CD4-positive, alpha-beta T cell (primary cell): ENCODE data around the gene ROPN1L. TPM values are rescaled to one million over a fixed set of nuclear protein-coding genes. Genes with fewer than 3 reads are reported as not detected.
A peak's percentile ranks its signal among the peaks of the same experiment; 100 is the strongest.

Experiments
- ATAC-seq: fragments of 200-7000 bp; cut with Tn5 transposase; one replicate; pipeline ENCODE4 v1.10.0; 2022; ENCODE audit warnings: mild to moderate bottlenecking; ENCODE audit not compliant: poor library complexity
- CTCF ChIA-PET: fragments of 350-600 bp; sonication (Branson Sonifier 250); formaldehyde crosslinking; loops from one replicate; lab custom pipeline; 2021; ENCODE audit warnings: antibody characterized with exemption, inconsistent platforms; lab: Charles Lee
- POLR2A ChIA-PET: fragments of 350-600 bp; sonication (Branson Sonifier 250); formaldehyde crosslinking; loops from one replicate; lab custom pipeline; 2021; ENCODE audit warnings: antibody characterized with exemption, inconsistent platforms; lab: Charles Lee
- DNase-seq, 14 experiments: peaks; one replicate each; pipeline ENCODE4 v3.0.0-alpha.2; 2013 to 2020; ENCODE audit warnings: mixed read lengths in 2 of 14
- H3K27ac ChIP-seq, 2 donors: one replicate each; pipeline versions ENCODE4 v1.5.1 to v1.7.0; 2013; ENCODE audit warnings: low read length in 2 of 2, low read depth in 1 of 2, mild to moderate bottlenecking in 1 of 2
- H3K27me3 ChIP-seq, 2 experiments: 1 replicate in 1 of 2; 2 replicates in 1 of 2; pipeline versions ENCODE4 v1.6.1 to v1.7.0; 2013; ENCODE audit warnings: low read length in 2 of 2, control low read depth in 1 of 2, mild to moderate bottlenecking in 1 of 2, moderate library complexity in 1 of 2; ENCODE audit not compliant: insufficient read depth in 2 of 2, control insufficient read depth in 1 of 2
- H3K36me3 ChIP-seq: one replicate; pipeline ENCODE4 v1.6.1; 2013; ENCODE audit warnings: low read length, control low read depth; ENCODE audit not compliant: insufficient read depth
- H3K4me1 ChIP-seq: one replicate; pipeline ENCODE4 v1.6.1; 2013; ENCODE audit warnings: low read length, control low read depth; ENCODE audit not compliant: insufficient read depth
- H3K4me3 ChIP-seq: one replicate; pipeline ENCODE4 v1.5.1; 2013; ENCODE audit warnings: mild to moderate bottlenecking, low read length, moderate library complexity
- H3K9me3 ChIP-seq, 2 experiments: 1 replicate in 1 of 2; 2 replicates in 1 of 2; pipeline versions ENCODE4 v1.6.1 to v1.7.0; 2013; ENCODE audit warnings: low read length in 2 of 2, mild to moderate bottlenecking in 2 of 2, control low read depth in 1 of 2, moderate library complexity in 1 of 2; ENCODE audit not compliant: control insufficient read depth in 1 of 2, insufficient read depth in 1 of 2
- H3K27ac Mint-ChIP-seq: one replicate; pipeline ENCODE4 v1.8.0; 2020; ENCODE audit warnings: mixed read lengths
- H3K27me3 Mint-ChIP-seq: one replicate; pipeline ENCODE4 v1.8.0; 2021; ENCODE audit warnings: mixed read lengths
- H3K36me3 Mint-ChIP-seq: one replicate; pipeline ENCODE4 v1.8.0; 2021; ENCODE audit warnings: low read depth, mixed read lengths
- H3K4me1 Mint-ChIP-seq: one replicate; pipeline ENCODE4 v1.8.0; 2021; ENCODE audit warnings: low read depth, mixed read lengths
- H3K4me3 Mint-ChIP-seq: one replicate; pipeline ENCODE4 v1.8.0; 2020; ENCODE audit warnings: mild to moderate bottlenecking, mixed read lengths
- H3K9me3 Mint-ChIP-seq: one replicate; pipeline ENCODE4 v1.8.0; 2020; ENCODE audit warnings: mixed read lengths
- CTCF ChIP-seq: fragments of 200-600 bp; IDR thresholded peaks from one replicate; pipeline ENCODE4 v1.8.0; 2022; ENCODE audit warnings: antibody characterized with exemption, mild to moderate bottlenecking
- intact Hi-C, 2 experiments: fragments of 100-400 bp; cut with DNase I in 1 of 2; cut with micrococcal nuclease in 1 of 2; formaldehyde crosslinking; loops; one replicate each; pipeline versions ENCODE4 v1.15.1 to v1.9.0; 2023 to 2025; cut with DNase I, micrococcal nuclease
- total RNA-seq, 174 experiments: library from RNA in 2 of 174; stranded (reverse) in 2 of 174; gene quantifications; one replicate each; pipeline ENCODE4 v1.2.3 and lab custom pipeline; 2021 to 2026

Gene ROPN1L
- total RNA-seq, 2 experiments from 2014 or later, result 0.42 to 0.58 TPM

DNA sequence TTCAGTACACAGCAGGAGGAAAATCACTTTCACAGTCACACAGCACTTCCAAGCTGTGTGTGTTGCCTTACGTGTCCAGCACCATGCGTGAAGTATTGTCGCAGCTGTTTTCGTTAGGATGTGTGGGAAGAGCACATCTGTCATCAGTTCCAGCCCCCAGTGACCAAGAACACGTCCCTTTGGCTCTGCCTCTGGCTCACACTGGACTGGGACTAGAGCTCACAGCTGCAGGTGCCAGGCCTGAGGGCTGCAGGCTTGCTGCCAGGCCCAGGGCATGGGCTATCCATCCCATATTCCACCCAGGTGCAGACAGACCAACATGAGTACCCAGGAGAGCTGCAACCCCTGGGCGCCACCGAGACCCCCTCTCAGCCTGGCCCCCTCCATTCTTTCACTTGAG lies 61.6 kb downstream of the ROPN1L start:
- ATAC-seq, result no peak
- CTCF ChIA-PET, result no interaction called here

GRCh38 chr5:10503997-10504793 lies 62.5 kb downstream of the ROPN1L start:
- intact Hi-C loops, result no loop called here
- ATAC-seq, result no peak
- H3K27me3 Mint-ChIP-seq, result no peaks in the 10 kb centered on the region
- no peaks in the 10 kb centered on the region for H3K36me3 Mint-ChIP-seq
- no peak for DNase-seq
- H3K4me3 Mint-ChIP-seq, result no peak overlapping the region
- Histone ChIP-seq H3K4me1 (no peaks in the 10 kb centered on the region), H3K9me3 (no peaks in the 10 kb centered on the region), H3K27me3 (no peaks in the 10 kb centered on the region), H3K36me3 (no peaks in the 10 kb centered on the region), H3K4me3 (no peak overlapping the region), H3K27ac (no peak overlapping the region)
- no peaks in the 10 kb centered on the region for H3K4me1 Mint-ChIP-seq
- ChIA-PET POLR2A (no interaction called here), CTCF (no interaction called here)
- TF ChIP-seq CTCF, result no peak
- H3K9me3 Mint-ChIP-seq, result no peaks in the 10 kb centered on the region
- H3K27ac Mint-ChIP-seq, result no peak overlapping the region

More for the DNA sequence above, 61.6 kb downstream of the ROPN1L start:
- H3K36me3 ChIP-seq, result no peaks in the 10 kb centered on the region
- Mint-ChIP-seq H3K4me1 (no peaks in the 10 kb centered on the region), H3K27me3 (no peaks in the 10 kb centered on the region), H3K9me3 (no peaks in the 10 kb centered on the region), H3K36me3 (no peaks in the 10 kb centered on the region), H3K4me3 (no peak overlapping the region), H3K27ac (no peak overlapping the region)
- no peaks in the 10 kb centered on the region for H3K4me1 ChIP-seq
- no peak overlapping the region for H3K4me3 ChIP-seq
- POLR2A ChIA-PET, result no interaction called here
- no peaks in the 10 kb centered on the region for H3K27me3 ChIP-seq
- DNase-seq, result no peak
- no peak for TF ChIP-seq CTCF
- H3K9me3 ChIP-seq, result no peaks in the 10 kb centered on the region
- no peak overlapping the region for H3K27ac ChIP-seq
- intact Hi-C loops, result no loop called here

GRCh38 chr5:10505517-10506095 lies 63.9 kb downstream of the ROPN1L start:
- Histone ChIP-seq H3K36me3 (no peaks in the 10 kb centered on the region), H3K9me3 (no peaks in the 10 kb centered on the region), H3K4me3 (no peak overlapping the region), H3K27me3 (no peaks in the 10 kb centered on the region), H3K27ac (no peak overlapping the region), H3K4me1 (no peaks in the 10 kb centered on the region)
- no peak for ATAC-seq
- ChIA-PET POLR2A (no interaction called here), CTCF (no interaction called here)
- H3K36me3 Mint-ChIP-seq, result no peaks in the 10 kb centered on the region
- no peak overlapping the region for H3K27ac Mint-ChIP-seq
- intact Hi-C loops, result no loop called here
- TF ChIP-seq CTCF, result no peak
- H3K9me3 Mint-ChIP-seq, result no peaks in the 10 kb centered on the region
- peak in 2 of 14 experiments; percentile 5 to 7 for DNase-seq
- no peaks in the 10 kb centered on the region for H3K4me1 Mint-ChIP-seq
- H3K4me3 Mint-ChIP-seq, result no peak overlapping the region
- H3K27me3 Mint-ChIP-seq, result no peaks in the 10 kb centered on the region
